Heart right ventricle (tissue), 16 donors: ENCODE measurements around the gene COL4A3. TPM values are rescaled to one million over a fixed set of nuclear protein-coding genes. Genes with fewer than 3 reads are reported as not detected.

Source experiments
- ATAC-seq, 8 donors: fragments of 200-7000 bp; cut with Tn5 transposase; one replicate each; pipeline ENCODE4 v1.9.1; 2020; ENCODE audit warnings: mild to moderate bottlenecking in 8 of 8, moderate library complexity in 8 of 8, moderate number of reproducible peaks in 1 of 8
- DNase-seq, 2 donors: peaks; one replicate each; pipeline ENCODE4 v3.0.0-alpha.2; 2020
- H3K27ac ChIP-seq, 10 donors: fragments of 200-600 bp; sonication (generic) in 2 of 10; one replicate each; pipeline versions ENCODE4 v1.5.0 to v1.8.0; 2020 to 2022; ENCODE audit warnings: mild to moderate bottlenecking in 3 of 10
- H3K27me3 ChIP-seq, 7 donors: fragments of 200-600 bp; one replicate each; pipeline ENCODE4 v1.8.0; 2021 to 2022; ENCODE audit warnings: mild to moderate bottlenecking in 2 of 7
- H3K36me3 ChIP-seq, 9 donors: fragments of 200-600 bp; sonication (generic) in 1 of 9; one replicate each; pipeline versions ENCODE4 v1.5.0 to v1.8.0; 2020 to 2022; ENCODE audit warnings: mild to moderate bottlenecking in 2 of 9
- H3K4me1 ChIP-seq, 9 donors: fragments of 200-600 bp; sonication (generic) in 1 of 9; one replicate each; pipeline versions ENCODE4 v1.5.0 to v1.8.0; 2020 to 2022; ENCODE audit warnings: mild to moderate bottlenecking in 4 of 9
- H3K4me3 ChIP-seq, 10 donors: fragments of 200-600 bp; sonication (generic) in 2 of 10; one replicate each; pipeline versions ENCODE4 v1.5.0 to v1.8.0; 2020 to 2022; ENCODE audit warnings: mild to moderate bottlenecking in 7 of 10, moderate library complexity in 2 of 10
- H3K9me3 ChIP-seq, 11 donors: fragments of 200-600 bp in 10 of 11; sonication (generic) in 2 of 11; one replicate each; pipeline versions ENCODE4 v1.5.0 to v1.8.0; 2013 to 2022; ENCODE audit warnings: mild to moderate bottlenecking in 2 of 11, control low read depth in 1 of 11, moderate library complexity in 1 of 11
- CTCF ChIP-seq, 9 donors: fragments of 200-600 bp; sonication (generic) in 2 of 9; IDR thresholded peaks; one replicate each; pipeline versions ENCODE4 v1.5.0 to v1.8.0; 2021 to 2022; ENCODE audit warnings: antibody characterized with exemption in 9 of 9, mild to moderate bottlenecking in 5 of 9, moderate library complexity in 1 of 9
- WGBS, 2 donors: extraction: QIAGEN DNeasy Blood & Tissue Kit; methylation state at CpG; one replicate each; pipeline ENCODE4 v1.1.7; 2013; ENCODE audit warnings: inconsistent platforms in 1 of 2; 5-methylcytosine and 5-hydroxymethylcytosine counted together
- intact Hi-C, 10 donors: fragments of 100-400 bp; cut with DNase I; formaldehyde crosslinking; loops; one replicate each; pipeline versions ENCODE4 v1.11.1 to v1.14.2; 2022
- polyA plus RNA-seq, 2 donors: library from polyadenylated mRNA; stranded (reverse); fragments of 200-250 nt; gene quantifications; one replicate each; pipeline ENCODE4 v1.2.3, GENCODE V29; 2013
- total RNA-seq, 10 donors: library from RNA; stranded (reverse); fragmentation: NEBNext Ultra II Directional in 3 of 10; extraction: Animal tissue kit (Norgen Biotek cat#: 25700) in 3 of 10; gene quantifications; one replicate each; pipeline versions ENCODE4 v1.2.1 to v1.2.4, GENCODE V29; 2021 to 2023
- donor health status: Arrhythmogenic right ventricular cardiomyopathy.
- donor health status: ischemic (EF 13 %, LVEDD 7.1; RV severe dilation, severe dysfunction).
- donor health status: healthy with polysubstance abuse.
- donor health status: DM: no; HTN: yes; CAD: no.
- donor health status: DM: no; HTN: no; CAD: no.
- donor health status: ischemic (EF 25% LVEDD 6.9; RV normal size, moderate dysfunction).
- donor health status: ischemic (EF 25% LVEDD 5.7; RV mildly dilated, moderate dysfunction).
- donor health status: healthy.
- donor health status: DM: yes; HTN: yes; CAD: no.
- donor health status: Ischemic cardiomyopathy.
- donor health status: ischemic (EF 35%, LVEDD 5.7; RV mildly dilated, moderate dysfunction).
- donor health status: nonischemic (EF 11% LVEDD 7.7; RV severe dilation, severe dysfunction).
- donor health status: DM: yes; HTN: yes; CAD: no.
- donor health status: PGD.
- donor health status: ischemic (EF 29% LVEDD 5.4; RV normal size, mild dysfunction).
- donor health status: nonischemic (EF 23%, LVEDD 6.1; RV moderate dilation, normal function).

The COL4A3 gene
- total and polyA plus RNA-seq, 12 donors: 0.91 to 6.2 (median 2.3) TPM

- WGBS, 2 donors: 94% methylated on average over 6 of the region's 6 CpGs
- peaks cover 0 to 34% (median 0%) of the 10 kb centered on the region in 9 donors for H3K36me3 ChIP-seq
- no peak overlapping the region for H3K27ac ChIP-seq
- no peaks in the 10 kb centered on the region for H3K27me3 ChIP-seq
- DNase-seq (no peak), ATAC-seq (no peak)
- TF ChIP-seq CTCF (IDR thresholded peaks at IDR 0.05): no peak
- H3K9me3 ChIP-seq: peaks cover 0 to 10% (median 0%) of the 10 kb centered on the region in 11 donors
- H3K4me1 ChIP-seq: peaks cover 0 to 37% (median 17%) of the 10 kb centered on the region in 9 donors
- peak overlapping the region in 3 of 10 donors; percentile 97 to 98 (median 97) for H3K4me3 ChIP-seq
- intact Hi-C loops: no loop called here
These were observed 162.4 kb downstream of the COL4A3 start for GRCh38 chr2:227326783-227327182.

GRCh38 chr2:227335713-227336112 lies 171.3 kb downstream of the COL4A3 start:
- DNase-seq (no peak), ATAC-seq (no peak)
- peaks cover 0 to 8% (median 0%) of the 10 kb centered on the region in 9 donors for H3K4me1 ChIP-seq
- TF ChIP-seq CTCF (IDR thresholded peaks at IDR 0.05): no peak
- H3K27ac ChIP-seq: no peak overlapping the region
- intact Hi-C loops: no loop called here
- no peak overlapping the region for H3K4me3 ChIP-seq
- H3K36me3 ChIP-seq: peaks cover 0 to 88% (median 23%) of the 10 kb centered on the region in 9 donors
- no peaks in the 10 kb centered on the region for H3K9me3 ChIP-seq
- no peaks in the 10 kb centered on the region for H3K27me3 ChIP-seq
- 94 to 95% methylated on average over 1 of the region's 1 CpG for WGBS, 2 donors

DNA sequence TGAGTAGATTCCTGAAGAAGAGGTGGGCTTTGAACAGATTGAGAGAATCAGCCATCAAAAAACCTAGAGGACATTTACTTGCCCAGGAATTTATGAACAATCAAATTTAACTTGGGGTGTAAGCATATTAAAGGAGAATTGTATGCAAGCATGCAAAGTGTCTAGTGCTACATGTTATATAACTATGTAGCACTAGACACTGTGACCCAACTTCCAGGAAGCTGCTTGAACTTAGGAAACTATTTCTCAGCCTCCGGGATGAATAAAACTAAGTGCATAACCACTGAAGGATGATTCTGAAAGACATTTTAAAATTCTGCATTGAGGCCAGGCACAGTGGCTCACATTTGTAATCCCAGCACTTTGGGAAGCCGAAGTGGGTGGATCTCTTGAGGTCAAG lies 173.0 kb downstream of the COL4A3 start:
- H3K4me3 ChIP-seq: no peak overlapping the region
- no peak for ATAC-seq
- H3K27ac ChIP-seq: no peak overlapping the region
- H3K9me3 ChIP-seq: no peaks in the 10 kb centered on the region
- WGBS, 2 donors: 96 to 100% methylated on average over 2 of the region's 2 CpGs
- H3K36me3 ChIP-seq: peaks cover 0 to 91% (median 23%) of the 10 kb centered on the region in 9 donors
- no peaks in the 10 kb centered on the region for H3K27me3 ChIP-seq
- no peak for TF ChIP-seq CTCF (IDR thresholded peaks at IDR 0.05)
- H3K4me1 ChIP-seq: peaks cover 0 to 8% (median 0%) of the 10 kb centered on the region in 9 donors
- intact Hi-C loops: no loop called here
- no peak for DNase-seq

- DNase-seq (no peak), ATAC-seq (peak in 1 of 8 donors; percentile 19)
- Histone ChIP-seq H3K9me3 (no peaks in the 10 kb centered on the region), H3K36me3 (peaks cover 0 to 91% (median 11%) of the 10 kb centered on the region in 9 donors), H3K27me3 (no peaks in the 10 kb centered on the region), H3K4me1 (peaks cover 0 to 8% (median 0%) of the 10 kb centered on the region in 9 donors), H3K27ac (no peak overlapping the region), H3K4me3 (no peak overlapping the region)
- TF ChIP-seq CTCF (IDR thresholded peaks at IDR 0.05): no peak
- WGBS, 2 donors: 95% methylated on average over 2 of the region's 2 CpGs
- intact Hi-C loops: no loop called here
These were observed 174.7 kb downstream of the COL4A3 start for GRCh38 chr2:227339098-227339599.
